Colonic mucosa (tissue), 4 donors: ENCODE results near the gene NUP88. TPM values are rescaled to one million over a fixed set of nuclear protein-coding genes. Genes with fewer than 3 reads are reported as not detected.

Experiments used
- DNase-seq: peaks from one replicate; pipeline ENCODE4 v3.0.0-alpha.2; 2020
- H3K27ac ChIP-seq: fragments of 200-600 bp; one replicate; pipeline ENCODE4 v1.8.0; 2021
- H3K27me3 ChIP-seq: fragments of 200-600 bp; one replicate; pipeline ENCODE4 v1.8.0; 2021
- H3K36me3 ChIP-seq: fragments of 200-600 bp; one replicate; pipeline ENCODE4 v1.8.0; 2021
- H3K4me1 ChIP-seq: fragments of 200-600 bp; one replicate; pipeline ENCODE4 v1.8.0; 2021; ENCODE audit warnings: mild to moderate bottlenecking
- H3K4me3 ChIP-seq: fragments of 200-600 bp; one replicate; pipeline ENCODE4 v1.8.0; 2021
- H3K9ac ChIP-seq, 2 donors: one replicate each; pipeline ENCODE4 v1.7.0; 2013; ENCODE audit warnings: control low read depth in 2 of 2, low read depth in 2 of 2, low read length in 2 of 2
- H3K9me3 ChIP-seq: fragments of 200-600 bp; one replicate; pipeline ENCODE4 v1.8.0; 2021
- CTCF ChIP-seq: fragments of 200-600 bp; IDR thresholded peaks from one replicate; pipeline ENCODE4 v1.8.0; 2022; ENCODE audit warnings: antibody characterized with exemption, mild to moderate bottlenecking
- intact Hi-C: fragments of 100-400 bp; cut with DNase I; formaldehyde crosslinking; loops from one replicate; pipeline ENCODE4 v1.14.1; 2022
- total RNA-seq, 2 donors: library from RNA; stranded (reverse); fragmentation: NEBNext Ultra II Directional in 1 of 2; extraction: Animal tissue kit (Norgen Biotek cat#: 25700) in 1 of 2; gene quantifications; one replicate each; pipeline ENCODE4 v1.2.1, GENCODE V29; 2021
- donor health status: healthy.
- donor health status: DM: no; HTN: no; CAD: no.
- donor health status: DM: no; HTN: no; CAD: no.

Gene NUP88
- total RNA-seq, 2 donors from 2014 or later: 66.5 to 77.6 TPM

GRCh38 chr17:5365831-5366230 lies 53.6 kb downstream of the NUP88 start:
- no peaks in the 10 kb centered on the region for H3K27me3 ChIP-seq
- H3K27ac ChIP-seq: no peak overlapping the region
- H3K9me3 ChIP-seq: no peaks in the 10 kb centered on the region
- no peak for TF ChIP-seq CTCF
- no peak overlapping the region for H3K4me3 ChIP-seq
- H3K4me1 ChIP-seq: no peaks in the 10 kb centered on the region
- H3K36me3 ChIP-seq: no peaks in the 10 kb centered on the region
- intact Hi-C loops: no loop called here
- no peak for DNase-seq
- no peak overlapping the region for H3K9ac ChIP-seq

- Histone ChIP-seq H3K36me3 (no peaks in the 10 kb centered on the region), H3K9me3 (no peaks in the 10 kb centered on the region), H3K4me1 (no peaks in the 10 kb centered on the region), H3K9ac (no peak overlapping the region), H3K27ac (no peak overlapping the region), H3K4me3 (no peak overlapping the region), H3K27me3 (no peaks in the 10 kb centered on the region)
- TF ChIP-seq CTCF: no peak
- no peak for DNase-seq
- intact Hi-C loops: no loop called here
Observed at GRCh38 chr17:5364696-5365095, 54.8 kb downstream of the NUP88 start.

- intact Hi-C loops: no loop called here
- Histone ChIP-seq H3K27ac (no peak overlapping the region), H3K27me3 (no peaks in the 10 kb centered on the region), H3K9ac (no peak overlapping the region), H3K4me1 (no peaks in the 10 kb centered on the region), H3K36me3 (no peaks in the 10 kb centered on the region), H3K4me3 (no peak overlapping the region), H3K9me3 (no peaks in the 10 kb centered on the region)
- no peak for TF ChIP-seq CTCF
- no peak for DNase-seq
Observed at GRCh38 chr17:5364156-5364555, 55.3 kb downstream of the NUP88 start.

- intact Hi-C loops: no loop called here
- Histone ChIP-seq H3K4me3 (no peak overlapping the region), H3K9me3 (no peaks in the 10 kb centered on the region), H3K36me3 (no peaks in the 10 kb centered on the region), H3K27me3 (no peaks in the 10 kb centered on the region), H3K4me1 (no peaks in the 10 kb centered on the region), H3K9ac (no peak overlapping the region), H3K27ac (no peak overlapping the region)
- no peak for DNase-seq
- no peak for TF ChIP-seq CTCF
Observed at GRCh38 chr17:5362162-5362811, 57.2 kb downstream of the NUP88 start.

GRCh38 chr17:5361426-5361825 lies 58.0 kb downstream of the NUP88 start:
- Histone ChIP-seq H3K4me3 (no peak overlapping the region), H3K9ac (no peak overlapping the region), H3K4me1 (no peaks in the 10 kb centered on the region), H3K9me3 (no peaks in the 10 kb centered on the region), H3K27ac (no peak overlapping the region), H3K27me3 (no peaks in the 10 kb centered on the region), H3K36me3 (no peaks in the 10 kb centered on the region)
- no peak for TF ChIP-seq CTCF
- DNase-seq: no peak
- intact Hi-C loops: no loop called here
